ENCODE results near the gene PRICKLE3.
A peak's percentile ranks its signal among the peaks of the same experiment; 100 is the strongest.
"Not testable (repeated sequence)": the region's sequence is repeated elsewhere in the genome, so short reads cannot be mapped to it uniquely, and the experiment has no call there.

PRICKLE3 gene

DNA sequence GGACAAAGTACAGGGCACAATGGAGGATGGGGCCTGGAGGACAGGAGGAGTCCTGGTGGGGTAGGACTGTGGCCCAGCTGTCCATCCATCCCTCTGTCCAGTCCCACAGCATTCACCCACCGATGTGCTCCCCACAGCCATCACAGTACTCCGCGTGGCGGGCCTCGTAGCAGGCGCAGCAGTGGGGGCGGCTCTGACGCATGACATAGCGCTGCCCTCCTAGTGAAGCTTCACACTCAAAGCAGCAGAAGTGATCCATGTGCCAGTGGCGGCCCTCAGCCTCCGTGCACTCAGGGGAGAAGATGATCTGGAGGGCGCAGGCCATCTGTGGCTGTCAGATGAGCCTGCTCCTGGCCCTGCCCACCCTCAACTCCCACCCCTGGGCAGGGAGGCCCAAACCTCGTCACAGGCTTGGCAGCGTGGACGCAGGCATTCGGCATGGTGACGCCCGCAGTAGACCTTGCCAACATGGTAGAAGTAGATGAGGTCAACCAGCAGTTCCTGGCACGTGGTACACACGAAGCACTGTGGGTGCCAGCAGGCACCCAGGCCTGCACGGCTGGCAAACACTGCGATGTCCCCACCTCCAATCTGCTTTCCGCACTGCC lies 8.2 kb downstream of the PRICKLE3 start:
- no peak for TF ChIP-seq CTCF (IDR thresholded peaks at IDR 0.05; ENCODE audit: insufficient read depth, low read length, poor library complexity, severe bottlenecking)
- DNase-seq (ENCODE audit: extremely low read depth, insufficient read length) = no peak
- Histone ChIP-seq H3K27me3 (replicated peaks; ENCODE audit: control insufficient read depth, insufficient read depth, low read length) (no peaks in the 10 kb centered on the region), H3K4me3 (replicated peaks; ENCODE audit: low read depth, low read length) (no peak overlapping the region), H3K36me3 (ENCODE audit: control insufficient read depth, insufficient read depth, low read length) (peaks cover 3% of the 10 kb centered on the region)

DNA sequence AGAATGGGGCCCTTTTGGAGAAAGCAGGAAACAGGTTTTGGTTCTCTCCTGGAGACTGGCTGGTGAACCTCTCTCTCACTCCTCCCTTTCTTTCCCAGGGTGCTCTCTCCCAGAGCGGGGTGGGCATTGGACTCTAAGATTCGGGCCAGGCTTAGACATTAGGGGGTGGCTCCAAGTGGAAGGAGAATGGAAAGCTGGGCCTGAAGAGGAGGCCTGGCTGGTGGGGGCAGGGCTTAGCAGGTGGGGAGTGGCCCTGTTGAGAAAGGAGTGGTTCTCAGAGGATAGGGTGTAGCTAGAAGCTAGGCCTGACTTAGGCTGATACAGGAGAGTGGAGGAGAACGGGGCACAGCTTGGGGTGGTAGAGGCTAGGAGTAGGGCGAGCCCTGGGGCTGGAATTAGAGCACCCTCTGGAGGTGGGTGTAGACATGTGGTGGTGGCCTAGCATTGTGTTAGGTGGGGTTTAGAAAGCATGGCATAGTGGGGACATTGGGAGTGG lies 8.8 kb downstream of the PRICKLE3 start:
- no peak for DNase-seq (ENCODE audit: extremely low read depth, insufficient read length)
- Histone ChIP-seq H3K4me3 (replicated peaks; ENCODE audit: low read depth, low read length) (no peak overlapping the region), H3K36me3 (ENCODE audit: control insufficient read depth, insufficient read depth, low read length) (peaks cover 3% of the 10 kb centered on the region), H3K27me3 (replicated peaks; ENCODE audit: control insufficient read depth, insufficient read depth, low read length) (no peaks in the 10 kb centered on the region)
- peak; percentile 16 for TF ChIP-seq CTCF (IDR thresholded peaks at IDR 0.05; ENCODE audit: insufficient read depth, low read length, poor library complexity, severe bottlenecking)

DNA sequence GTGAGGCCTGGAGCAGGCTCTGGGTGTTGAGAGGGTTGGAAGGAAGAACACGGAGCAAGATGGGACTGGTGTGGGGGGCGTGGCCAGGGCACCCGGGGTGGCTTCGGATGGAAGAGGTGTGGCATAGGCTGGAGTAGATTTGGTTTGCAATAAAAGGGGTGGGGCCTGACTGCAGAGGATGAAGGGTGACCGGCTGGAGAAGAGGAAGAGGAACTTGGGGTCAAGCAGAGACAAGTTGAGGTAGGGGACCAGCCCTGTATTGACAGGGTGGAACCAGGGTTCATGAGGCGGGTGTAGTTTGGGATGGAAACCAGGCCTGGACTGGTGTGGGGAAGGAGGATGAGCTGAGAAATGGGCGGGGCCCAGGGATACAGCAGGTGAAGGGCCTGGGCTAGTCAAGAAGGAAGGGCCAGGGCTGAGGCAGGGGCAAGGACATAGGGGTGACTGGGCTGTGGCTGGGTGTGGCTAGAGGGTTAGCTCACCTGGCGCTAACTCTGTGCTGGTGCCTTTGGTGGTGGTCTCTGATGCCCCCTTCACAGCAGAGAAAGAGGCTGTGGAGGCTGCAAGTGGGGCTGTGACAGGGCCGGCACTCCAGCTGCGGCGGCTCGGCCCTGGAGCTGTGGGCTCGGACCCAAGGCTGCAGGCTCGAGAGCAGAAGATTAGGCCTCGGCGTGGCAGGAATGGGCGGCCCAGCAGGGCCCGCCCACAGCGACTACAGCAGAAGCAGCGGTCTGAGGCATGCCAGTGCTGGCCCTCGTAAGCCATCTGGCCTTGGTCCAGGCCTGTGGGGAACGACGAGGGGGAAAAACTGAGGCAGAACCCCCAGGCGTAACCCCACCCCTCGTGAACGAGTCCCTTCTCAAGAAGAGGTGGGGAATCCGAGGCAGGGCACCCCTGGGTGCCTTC lies 9.5 kb downstream of the PRICKLE3 start:
- DNase-seq (ENCODE audit: extremely low read depth, insufficient read length) = no peak
- TF ChIP-seq CTCF (IDR thresholded peaks at IDR 0.05; ENCODE audit: insufficient read depth, low read length, poor library complexity, severe bottlenecking) = no peak
- Histone ChIP-seq H3K36me3 (ENCODE audit: control insufficient read depth, insufficient read depth, low read length) (peaks cover 3% of the 10 kb centered on the region), H3K27me3 (replicated peaks; ENCODE audit: control insufficient read depth, insufficient read depth, low read length) (no peaks in the 10 kb centered on the region), H3K4me3 (replicated peaks; ENCODE audit: low read depth, low read length) (no peak overlapping the region)

- no peak for TF ChIP-seq CTCF (IDR thresholded peaks at IDR 0.05; ENCODE audit: insufficient read depth, low read length, poor library complexity, severe bottlenecking)
- no peak overlapping the region for H3K4me3 ChIP-seq (replicated peaks; ENCODE audit: low read depth, low read length)
- H3K27me3 ChIP-seq (replicated peaks; ENCODE audit: control insufficient read depth, insufficient read depth, low read length) = no peaks in the 10 kb centered on the region
- DNase-seq (ENCODE audit: extremely low read depth, insufficient read length) = no peak
- H3K36me3 ChIP-seq (ENCODE audit: control insufficient read depth, insufficient read depth, low read length) = peaks cover 3% of the 10 kb centered on the region
Observed at GRCh38 chrX:49175435-49176274, 10.5 kb downstream of the PRICKLE3 start.

- no peak for TF ChIP-seq CTCF (IDR thresholded peaks at IDR 0.05; ENCODE audit: insufficient read depth, low read length, poor library complexity, severe bottlenecking)
- Histone ChIP-seq H3K36me3 (ENCODE audit: control insufficient read depth, insufficient read depth, low read length) (peaks cover 3% of the 10 kb centered on the region), H3K4me3 (replicated peaks; ENCODE audit: low read depth, low read length) (no peak overlapping the region), H3K27me3 (replicated peaks; ENCODE audit: control insufficient read depth, insufficient read depth, low read length) (no peaks in the 10 kb centered on the region)
- DNase-seq (ENCODE audit: extremely low read depth, insufficient read length) = no peak
Observed at GRCh38 chrX:49174723-49175122, 11.4 kb downstream of the PRICKLE3 start.

DNA sequence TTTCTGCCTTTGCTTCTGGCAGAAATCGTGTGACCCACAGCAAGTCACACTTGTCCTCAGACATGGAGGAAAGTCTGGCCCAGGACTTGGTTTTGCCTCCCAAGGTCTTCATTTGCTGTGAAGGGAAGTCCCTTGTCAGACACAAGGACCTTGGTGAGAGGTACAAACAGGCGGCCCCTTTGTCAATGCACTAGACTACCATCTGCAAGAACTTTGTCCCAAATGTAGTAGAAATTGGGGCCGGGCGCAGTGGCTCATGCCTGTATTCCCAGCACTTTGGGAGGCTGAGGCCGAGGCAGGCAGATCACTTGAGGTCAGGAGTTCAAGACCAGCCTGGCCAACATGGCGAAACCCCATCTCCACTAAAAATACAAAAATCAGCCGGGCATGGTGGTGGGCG lies 12.6 kb downstream of the PRICKLE3 start:
- H3K36me3 ChIP-seq (ENCODE audit: control insufficient read depth, insufficient read depth, low read length); DNase-seq (ENCODE audit: extremely low read depth, insufficient read length); H3K27me3 ChIP-seq (replicated peaks; ENCODE audit: control insufficient read depth, insufficient read depth, low read length); H3K4me3 ChIP-seq (replicated peaks; ENCODE audit: low read depth, low read length): not testable (repeated sequence)

Measured in GM06990 (cell line).